Neural progenitor cell (in vitro differentiated cells): ENCODE measurements around the gene CREB3L2. TPM values are rescaled to one million over a fixed set of nuclear protein-coding genes. Genes with fewer than 3 reads are reported as not detected.

Source experiments
- DNase-seq: peaks from one replicate; pipeline ENCODE4 v3.0.0-alpha.2; 2016; ENCODE audit warnings: low spot score
- H2AFZ ChIP-seq: fragments of 200-600 bp; sonication (generic); replicated peaks from 2 replicates; pipeline ENCODE4 v1.6.1; 2016; ENCODE audit warnings: antibody characterized with exemption
- H3F3A ChIP-seq: fragments of 200-600 bp; sonication (generic); 2 replicates; pipeline ENCODE4 v1.6.1; 2016; ENCODE audit warnings: antibody characterized with exemption, low read depth
- H3K27ac ChIP-seq: fragments of 200-600 bp; sonication (generic); 2 replicates; pipeline ENCODE4 v1.5.1; 2016; ENCODE audit warnings: mild to moderate bottlenecking
- H3K27me3 ChIP-seq: fragments of 200-600 bp; sonication (generic); 2 replicates; pipeline ENCODE4 v1.6.1; 2016; ENCODE audit warnings: mild to moderate bottlenecking, moderate library complexity
- H3K36me3 ChIP-seq: fragments of 200-600 bp; sonication (generic); 2 replicates; pipeline ENCODE4 v1.5.1; 2016
- H3K4me1 ChIP-seq: fragments of 200-600 bp; sonication (generic); 2 replicates; pipeline ENCODE4 v1.6.1; 2016; ENCODE audit warnings: mixed run types
- H3K4me2 ChIP-seq: fragments of 200-600 bp; sonication (generic); 2 replicates; pipeline ENCODE4 v1.6.1; 2016
- H3K4me3 ChIP-seq: fragments of 200-600 bp; sonication (generic); 2 replicates; pipeline ENCODE4 v1.5.1; 2016
- H3K79me2 ChIP-seq: fragments of 200-600 bp; sonication (generic); 2 replicates; pipeline ENCODE4 v1.6.1; 2016; ENCODE audit warnings: low read depth
- H3K9ac ChIP-seq: fragments of 200-600 bp; sonication (generic); 2 replicates; pipeline ENCODE4 v1.6.1; 2016
- H3K9me3 ChIP-seq: fragments of 200-600 bp; sonication (generic); 2 replicates; pipeline ENCODE4 v1.5.1; 2016; ENCODE audit warnings: low read depth
- H4K20me1 ChIP-seq: fragments of 200-600 bp; sonication (generic); 2 replicates; pipeline ENCODE4 v1.6.1; 2016; ENCODE audit warnings: low read depth
- H3K27ac Mint-ChIP-seq: 3 replicates; pipeline ENCODE4 v1.8.0; 2021; ENCODE audit warnings: mixed read lengths
- H3K27me3 Mint-ChIP-seq: 2 replicates; pipeline ENCODE4 v1.8.0; 2022; ENCODE audit warnings: low read depth, mild to moderate bottlenecking, inconsistent platforms, moderate library complexity, mixed read lengths; ENCODE audit not compliant: insufficient read depth
- H3K36me3 Mint-ChIP-seq: 3 replicates; pipeline ENCODE4 v1.8.0; 2021; ENCODE audit warnings: mixed read lengths
- H3K4me1 Mint-ChIP-seq: 3 replicates; pipeline ENCODE4 v1.8.0; 2021; ENCODE audit warnings: mixed read lengths
- H3K4me3 Mint-ChIP-seq: 3 replicates; pipeline ENCODE4 v1.8.0; 2021; ENCODE audit warnings: mild to moderate bottlenecking, moderate library complexity, mixed read lengths
- H3K9me3 Mint-ChIP-seq: 3 replicates; pipeline ENCODE4 v1.8.0; 2020; ENCODE audit warnings: mixed read lengths
- CTCF ChIP-seq: fragments of 200-600 bp; sonication (generic); IDR thresholded peaks from 2 replicates; pipeline ENCODE4 v1.5.1; 2017; ENCODE audit warnings: antibody characterized with exemption, mild to moderate bottlenecking
- EZH2 ChIP-seq: fragments of 200-600 bp; sonication (generic); IDR thresholded peaks from 2 replicates; pipeline ENCODE4 v1.6.1; 2017; ENCODE audit warnings: antibody characterized with exemption, mild to moderate bottlenecking, moderate library complexity
- EZH2phosphoT487 ChIP-seq: fragments of 200-600 bp; sonication (generic); IDR thresholded peaks from 2 replicates; pipeline ENCODE4 v1.6.1; 2017; ENCODE audit warnings: antibody characterized with exemption
- total RNA-seq: library from RNA; depleted of rRNA; stranded (reverse); fragments of >200 nt; gene quantifications from 2 replicates; pipeline ENCODE4 v1.2.3, GENCODE V29; 2015; ENCODE audit warnings: low replicate concordance

CREB3L2 gene
- total RNA-seq, 1 donor from 2014 or later: 9.9 TPM

GRCh38 chr7:137829337-137829992, 172.4 kb downstream of the CREB3L2 start:
- Histone ChIP-seq H3F3A (no peaks in the 10 kb centered on the region), H3K79me2 (no peaks in the 10 kb centered on the region), H4K20me1 (no peaks in the 10 kb centered on the region), H3K27ac (no peak overlapping the region), H3K4me3 (no peak overlapping the region), H3K4me2 (no peak overlapping the region), H3K9ac (no peak overlapping the region), H3K36me3 (no peaks in the 10 kb centered on the region), H3K4me1 (peaks cover 5% of the 10 kb centered on the region), H3K27me3 (no peaks in the 10 kb centered on the region), H2AFZ (no peak overlapping the region), H3K9me3 (peaks cover 12% of the 10 kb centered on the region)
- H3K27me3 Mint-ChIP-seq: peaks cover 2% of the 10 kb centered on the region
- peaks cover 6% of the 10 kb centered on the region for H3K36me3 Mint-ChIP-seq
- H3K4me1 Mint-ChIP-seq: peaks cover 14% of the 10 kb centered on the region
- no peak overlapping the region for H3K4me3 Mint-ChIP-seq
- peaks cover 18% of the 10 kb centered on the region for H3K9me3 Mint-ChIP-seq
- no peak for DNase-seq
- no peak overlapping the region for H3K27ac Mint-ChIP-seq
- TF ChIP-seq EZH2: no peak
- TF ChIP-seq EZH2phosphoT487: no peak

GRCh38 chr7:137828456-137828855, 173.4 kb downstream of the CREB3L2 start:
- Histone ChIP-seq H3K4me1 (peaks cover 5% of the 10 kb centered on the region), H3K36me3 (no peaks in the 10 kb centered on the region), H3F3A (no peaks in the 10 kb centered on the region), H3K4me3 (no peak overlapping the region), H2AFZ (no peak overlapping the region), H3K4me2 (no peak overlapping the region), H3K9ac (no peak overlapping the region), H3K27me3 (no peaks in the 10 kb centered on the region), H3K27ac (no peak overlapping the region), H4K20me1 (no peaks in the 10 kb centered on the region), H3K9me3 (peaks cover 11% of the 10 kb centered on the region), H3K79me2 (no peaks in the 10 kb centered on the region)
- Mint-ChIP-seq H3K4me3 (no peak overlapping the region), H3K27ac (no peak overlapping the region), H3K9me3 (peaks cover 15% of the 10 kb centered on the region), H3K36me3 (peaks cover 6% of the 10 kb centered on the region), H3K27me3 (peaks cover 2% of the 10 kb centered on the region), H3K4me1 (peaks cover 14% of the 10 kb centered on the region)
- no peak for DNase-seq
- no peak for TF ChIP-seq CTCF
- TF ChIP-seq EZH2: no peak
- no peak for TF ChIP-seq EZH2phosphoT487

GRCh38 chr7:137825489-137825888, 176.4 kb downstream of the CREB3L2 start:
- no peak for TF ChIP-seq CTCF
- TF ChIP-seq EZH2: no peak
- no peak for TF ChIP-seq EZH2phosphoT487
- Histone ChIP-seq H3K9ac (no peak overlapping the region), H4K20me1 (no peaks in the 10 kb centered on the region), H3K27me3 (no peaks in the 10 kb centered on the region), H3K4me1 (peaks cover 19% of the 10 kb centered on the region), H3F3A (peaks cover 20% of the 10 kb centered on the region), H3K79me2 (no peaks in the 10 kb centered on the region), H3K9me3 (no peaks in the 10 kb centered on the region), H3K4me2 (no peak overlapping the region), H2AFZ (no peak overlapping the region), H3K4me3 (no peak overlapping the region), H3K36me3 (no peaks in the 10 kb centered on the region), H3K27ac (no peak overlapping the region)
- Mint-ChIP-seq H3K36me3 (no peaks in the 10 kb centered on the region), H3K9me3 (no peaks in the 10 kb centered on the region), H3K27ac (no peak overlapping the region), H3K4me1 (peaks cover 28% of the 10 kb centered on the region), H3K4me3 (no peak overlapping the region), H3K27me3 (peaks cover 2% of the 10 kb centered on the region)
- no peak for DNase-seq

Other genes starting within 250 kb of the CREB3L2 start
- 3.4 and 5.5 TPM in 2 replicates for gene DGKI, start 155.1 kb downstream of the CREB3L2 start, total RNA-seq
- gene AKR1D1, start 74.4 kb upstream of the CREB3L2 start, total RNA-seq: 0.28 TPM in 1 of 2 replicates, not detected in the other